Measurements from ENCODE around the gene SCN4B. TPM values are rescaled to one million over a fixed set of nuclear protein-coding genes. Genes with fewer than 3 reads are reported as not detected.
"Not testable (repeated sequence)": the region's sequence is repeated elsewhere in the genome, so short reads cannot be mapped to it uniquely, and the experiment has no call there.

SCN4B gene
- total RNA-seq, 1 experiment from 2014 or later, result not detected

DNA sequence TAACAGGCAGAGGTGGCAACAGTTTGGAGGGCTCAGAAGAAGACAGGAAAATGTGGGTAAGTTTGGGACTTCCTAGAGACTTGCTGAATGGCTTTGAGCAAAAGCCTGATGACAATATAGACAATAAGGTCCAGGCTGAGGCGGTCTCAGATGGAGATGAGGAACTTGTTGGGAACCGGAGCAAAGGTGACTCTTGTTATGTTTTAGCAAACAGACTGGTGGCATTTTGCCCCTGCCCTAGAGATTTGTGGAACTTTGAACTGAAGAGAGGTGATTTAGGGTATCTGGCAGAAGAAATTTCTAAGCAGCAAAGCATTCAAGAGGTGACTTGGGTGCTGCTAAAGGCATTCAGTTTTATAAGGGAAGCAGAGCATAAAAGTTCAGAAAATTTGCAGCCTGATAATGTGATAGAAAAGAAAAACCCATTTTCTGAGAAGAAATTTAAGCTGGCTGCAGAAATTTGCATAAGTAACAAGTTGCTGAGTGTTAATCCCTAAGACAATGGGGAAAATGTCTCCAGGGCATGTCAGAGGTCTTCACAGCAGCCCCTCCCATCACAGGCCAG lies 38.4 kb upstream of the SCN4B start:
- Histone ChIP-seq H3F3A (ENCODE audit: insufficient read depth, low read depth) (peaks cover 12% of the 10 kb centered on the region; the same call in 1 of the 2 replicates), H3K27me3 (ENCODE audit: insufficient read depth, low read depth) (peaks cover 27% of the 10 kb centered on the region)
- H3K4me2 ChIP-seq; intact Hi-C loops (cut with micrococcal nuclease; ENCODE audit: unreplicated experiment); DNase-seq; H3K79me2 ChIP-seq (ENCODE audit: low read depth); POLR2A ChIA-PET (ENCODE audit: unreplicated experiment); H3K9me3 ChIP-seq (ENCODE audit: insufficient read depth, low read depth); H3K9me2 ChIP-seq (ENCODE audit: insufficient read depth); CTCF ChIA-PET; H3K36me3 ChIP-seq (ENCODE audit: low read depth); H4K20me1 ChIP-seq (ENCODE audit: insufficient read depth); BruUV-seq (replicated peaks); H3K4me1 ChIP-seq (replicated peaks; ENCODE audit: insufficient read depth); H2AFZ ChIP-seq; H3K4me3 ChIP-seq; H3K27ac ChIP-seq: not testable (repeated sequence)

DNA sequence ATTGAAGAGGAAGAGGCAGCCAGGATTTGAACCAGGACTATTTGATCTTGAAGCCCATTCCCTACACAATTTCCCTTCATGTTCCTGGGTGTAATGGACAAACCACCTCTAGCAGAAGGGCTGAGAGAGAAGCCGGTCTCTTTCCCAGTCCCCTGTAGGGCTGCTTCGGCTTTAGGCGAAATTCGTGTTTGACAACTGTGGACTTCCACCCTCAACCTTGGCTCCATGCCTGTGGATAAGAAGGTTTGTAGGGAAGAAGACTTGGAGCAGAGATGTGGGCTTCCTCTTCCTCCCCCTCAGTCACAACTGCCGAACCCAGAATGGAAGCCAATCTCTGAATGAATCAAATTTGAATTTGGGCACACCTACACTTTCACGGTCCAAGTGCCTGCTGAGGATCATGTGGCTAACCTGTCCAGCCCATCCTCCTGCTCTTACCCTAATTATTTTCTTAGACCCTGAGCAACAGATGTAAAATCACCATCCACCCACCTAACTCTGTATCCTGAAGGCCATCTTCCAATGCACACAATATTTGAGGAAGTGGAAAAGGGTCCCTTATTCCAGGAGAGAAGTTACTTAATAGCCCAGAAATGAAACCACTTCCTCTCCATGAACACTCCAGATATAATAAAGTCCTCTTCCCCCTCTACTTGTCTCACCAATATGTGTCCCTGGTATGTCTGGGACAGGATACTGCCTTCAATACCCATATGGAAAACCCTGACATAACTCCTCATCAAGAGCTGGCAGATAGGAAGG lies 33.9 kb upstream of the SCN4B start:
- TF ChIP-seq, protein P1, sequence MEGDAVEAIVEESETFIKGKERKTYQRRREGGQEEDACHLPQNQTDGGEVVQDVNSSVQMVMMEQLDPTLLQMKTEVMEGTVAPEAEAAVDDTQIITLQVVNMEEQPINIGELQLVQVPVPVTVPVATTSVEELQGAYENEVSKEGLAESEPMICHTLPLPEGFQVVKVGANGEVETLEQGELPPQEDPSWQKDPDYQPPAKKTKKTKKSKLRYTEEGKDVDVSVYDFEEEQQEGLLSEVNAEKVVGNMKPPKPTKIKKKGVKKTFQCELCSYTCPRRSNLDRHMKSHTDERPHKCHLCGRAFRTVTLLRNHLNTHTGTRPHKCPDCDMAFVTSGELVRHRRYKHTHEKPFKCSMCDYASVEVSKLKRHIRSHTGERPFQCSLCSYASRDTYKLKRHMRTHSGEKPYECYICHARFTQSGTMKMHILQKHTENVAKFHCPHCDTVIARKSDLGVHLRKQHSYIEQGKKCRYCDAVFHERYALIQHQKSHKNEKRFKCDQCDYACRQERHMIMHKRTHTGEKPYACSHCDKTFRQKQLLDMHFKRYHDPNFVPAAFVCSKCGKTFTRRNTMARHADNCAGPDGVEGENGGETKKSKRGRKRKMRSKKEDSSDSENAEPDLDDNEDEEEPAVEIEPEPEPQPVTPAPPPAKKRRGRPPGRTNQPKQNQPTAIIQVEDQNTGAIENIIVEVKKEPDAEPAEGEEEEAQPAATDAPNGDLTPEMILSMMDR (conservative IDR thresholded peaks at IDR 0.05), result no peak
- TF ChIP-seq EZH2 (IDR thresholded peaks at IDR 0.05; ENCODE audit: low read depth), result no peak

DNA sequence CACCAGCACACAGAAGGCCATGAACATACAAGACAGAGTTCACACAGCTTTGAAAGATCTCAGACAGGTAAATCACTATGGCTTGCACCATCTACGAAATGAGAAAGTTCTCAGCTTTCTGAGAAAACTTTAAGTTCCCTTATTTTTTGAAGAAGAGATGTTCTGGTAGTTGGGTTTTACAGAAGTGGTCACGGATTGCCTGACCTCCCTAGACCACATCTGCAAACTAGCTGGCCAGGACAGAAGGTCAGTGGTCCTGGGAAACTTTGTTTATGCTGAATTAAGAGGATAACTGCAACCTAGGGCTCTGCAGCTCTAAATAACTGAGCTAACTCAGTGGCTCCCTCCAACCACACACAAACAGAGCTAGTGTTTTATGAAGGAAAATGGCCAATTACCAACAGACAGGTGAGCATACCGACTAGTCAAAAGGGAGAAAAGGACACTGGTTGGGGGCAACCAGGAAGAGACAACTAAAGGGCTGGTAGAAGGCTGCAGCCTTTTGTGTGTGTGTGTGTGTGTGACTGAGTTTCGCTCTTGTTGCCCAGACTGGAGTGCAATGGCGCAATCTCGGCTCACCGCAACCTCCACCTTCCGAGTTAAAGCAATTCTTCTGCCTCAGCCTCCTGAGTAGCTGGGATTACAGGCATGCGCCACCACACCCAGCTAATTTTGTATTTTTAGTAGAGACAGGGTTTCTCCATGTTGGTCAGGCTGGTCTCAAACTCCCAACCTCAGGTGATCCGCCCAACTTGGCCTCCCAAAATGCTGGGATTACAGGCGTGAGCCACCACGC lies 32.4 kb upstream of the SCN4B start:
- Histone ChIP-seq H3K27ac (no peak overlapping the region), H2AFZ (no peak overlapping the region), H3F3A (ENCODE audit: insufficient read depth, low read depth) (no peaks in the 10 kb centered on the region), H3K4me3 (no peak overlapping the region), H3K4me2 (no peak overlapping the region), H3K27me3 (ENCODE audit: insufficient read depth, low read depth) (peaks cover 21% of the 10 kb centered on the region), H3K9me3 (ENCODE audit: insufficient read depth, low read depth) (no peaks in the 10 kb centered on the region), H4K20me1 (ENCODE audit: insufficient read depth) (no peaks in the 10 kb centered on the region), H3K79me2 (ENCODE audit: low read depth) (no peaks in the 10 kb centered on the region), H3K4me1 (replicated peaks; ENCODE audit: insufficient read depth) (no peaks in the 10 kb centered on the region), H3K9me2 (ENCODE audit: insufficient read depth) (no peaks in the 10 kb centered on the region), H3K36me3 (ENCODE audit: low read depth) (no peaks in the 10 kb centered on the region)
- TF ChIP-seq EZH2 (IDR thresholded peaks at IDR 0.05; ENCODE audit: low read depth), result no peak
- TF ChIP-seq, protein P1 (conservative IDR thresholded peaks at IDR 0.05), result no peak
- CTCF ChIA-PET, result no interaction called here
- intact Hi-C loops (cut with micrococcal nuclease; ENCODE audit: unreplicated experiment), result no loop called here
- DNase-seq, result no peak
- no TSS peak for BruUV-seq (replicated peaks)
- POLR2A ChIA-PET (ENCODE audit: unreplicated experiment), result no interaction called here

More for the DNA sequence above, 33.9 kb upstream of the SCN4B start:
- no peak overlapping the region for H3K4me3 ChIP-seq
- no peak overlapping the region for H3K4me2 ChIP-seq
- DNase-seq, result no peak
- H3K27me3 ChIP-seq (ENCODE audit: insufficient read depth, low read depth), result peaks cover 27% of the 10 kb centered on the region
- no peaks in the 10 kb centered on the region for H3K79me2 ChIP-seq (ENCODE audit: low read depth)
- H3K4me1 ChIP-seq (replicated peaks; ENCODE audit: insufficient read depth), result no peaks in the 10 kb centered on the region
- ChIA-PET POLR2A (ENCODE audit: unreplicated experiment) (interaction anchor here (0.6 kb wide), 1 partner anchor 726 kb away, joined by 3 read pairs; no protein-coding TSS in a partner anchor), CTCF (no interaction called here)
- H2AFZ ChIP-seq, result no peak overlapping the region
- no peaks in the 10 kb centered on the region for H4K20me1 ChIP-seq (ENCODE audit: insufficient read depth)
- H3K9me2 ChIP-seq (ENCODE audit: insufficient read depth), result no peaks in the 10 kb centered on the region
- no peaks in the 10 kb centered on the region for H3K9me3 ChIP-seq (ENCODE audit: insufficient read depth, low read depth)
- no peaks in the 10 kb centered on the region for H3K36me3 ChIP-seq (ENCODE audit: low read depth)
- intact Hi-C loops (cut with micrococcal nuclease; ENCODE audit: unreplicated experiment), result no loop called here
- H3K27ac ChIP-seq, result no peak overlapping the region
- no peaks in the 10 kb centered on the region for H3F3A ChIP-seq (ENCODE audit: insufficient read depth, low read depth)
- BruUV-seq (replicated peaks), result no TSS peak

DNA sequence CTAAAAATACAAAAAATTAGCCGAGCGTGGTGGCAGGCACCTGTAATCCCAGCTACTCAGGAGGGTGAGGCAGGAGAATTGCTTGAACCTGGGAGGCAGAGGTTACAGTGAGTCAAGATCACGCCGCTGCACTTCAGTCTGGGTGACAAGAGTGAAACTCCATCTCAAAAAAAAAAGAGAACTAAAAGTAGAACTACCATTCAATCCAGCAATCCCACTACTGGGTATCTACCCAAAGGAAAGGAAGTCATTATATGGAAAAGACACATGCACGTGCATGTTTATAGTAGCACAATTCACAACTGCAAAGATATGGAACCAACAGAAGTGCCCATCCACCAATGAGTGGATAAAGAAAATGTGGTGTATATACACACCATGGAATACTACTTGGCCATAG lies 31.1 kb upstream of the SCN4B start:
- not testable (repeated sequence) for H3K4me1 ChIP-seq (replicated peaks; ENCODE audit: insufficient read depth); H3K79me2 ChIP-seq (ENCODE audit: low read depth); DNase-seq

More for the DNA sequence above, 31.1 kb upstream of the SCN4B start:
- BruUV-seq (replicated peaks); CTCF ChIA-PET; H3K27ac ChIP-seq; H2AFZ ChIP-seq; H3K9me3 ChIP-seq (ENCODE audit: insufficient read depth, low read depth); POLR2A ChIA-PET (ENCODE audit: unreplicated experiment); H3K36me3 ChIP-seq (ENCODE audit: low read depth); H3K9me2 ChIP-seq (ENCODE audit: insufficient read depth); H4K20me1 ChIP-seq (ENCODE audit: insufficient read depth); H3F3A ChIP-seq (ENCODE audit: insufficient read depth, low read depth); intact Hi-C loops (cut with micrococcal nuclease; ENCODE audit: unreplicated experiment); H3K4me3 ChIP-seq; H3K4me2 ChIP-seq: not testable (repeated sequence)
- H3K27me3 ChIP-seq (ENCODE audit: insufficient read depth, low read depth), result peaks cover 13% of the 10 kb centered on the region; the same call in 1 of the 2 replicates

Measured in PC-9 (cell line).